HEK293T (cell line): ENCODE results near the gene STYXL1.

Experiments
- CTCF ChIA-PET: fragments of 350-600 bp; formaldehyde crosslinking; extraction: SDS; loops from one replicate; lab custom pipeline; 2021; ENCODE audit warnings: antibody characterized with exemption, inconsistent platforms; lab: Yijun Ruan, JAX
- POLR2A ChIA-PET: fragments of 350-600 bp; formaldehyde crosslinking; extraction: SDS; loops from one replicate; lab custom pipeline; 2020; ENCODE audit warnings: antibody characterized with exemption, inconsistent platforms; lab: Yijun Ruan, JAX
- DNase-seq: peaks from one replicate; pipeline ENCODE4 v3.0.0; 2012; ENCODE audit warnings: mixed read lengths; ENCODE audit errors: extremely low spot score
- ARNT ChIP-seq: fragments of 450-650 bp; IDR thresholded peaks from 2 replicates; pipeline ENCODE4 v1.6.1; 2017; ENCODE audit warnings: mild to moderate bottlenecking
- BHLHE40 ChIP-seq: fragments of 450-650 bp; IDR thresholded peaks from 2 replicates; pipeline ENCODE4 v1.6.1; 2016; ENCODE audit warnings: mild to moderate bottlenecking, moderate library complexity, borderline replicate concordance
- CTBP1 ChIP-seq: fragments of 450-650 bp; IDR thresholded peaks from 2 replicates; pipeline ENCODE4 v1.6.1; 2016; ENCODE audit warnings: borderline replicate concordance
- ELF4 ChIP-seq: fragments of 450-650 bp; IDR thresholded peaks from 2 replicates; pipeline ENCODE4 v1.6.1; 2017; ENCODE audit warnings: antibody characterized with exemption
- FOXA1 ChIP-seq: fragments of 450-650 bp; IDR thresholded peaks from 2 replicates; pipeline ENCODE4 v1.6.1; 2016; ENCODE audit warnings: mild to moderate bottlenecking
- FOXK2 ChIP-seq: fragments of 450-650 bp; IDR thresholded peaks from 2 replicates; pipeline ENCODE4 v1.6.1; 2016; ENCODE audit warnings: mild to moderate bottlenecking
- FOXM1 ChIP-seq: fragments of 450-650 bp; IDR thresholded peaks from 2 replicates; pipeline ENCODE4 v1.6.1; 2017; ENCODE audit warnings: mild to moderate bottlenecking, borderline replicate concordance
- HDGF ChIP-seq: fragments of 450-650 bp; IDR thresholded peaks from 2 replicates; pipeline ENCODE4 v1.6.1; 2017; ENCODE audit warnings: antibody characterized with exemption, borderline replicate concordance
- L3MBTL2 ChIP-seq: fragments of 450-650 bp; conservative IDR thresholded peaks from 2 replicates; pipeline ENCODE4 v1.6.1; 2016; ENCODE audit warnings: mild to moderate bottlenecking
- LEF1 ChIP-seq: fragments of 450-650 bp; IDR thresholded peaks from 2 replicates; pipeline ENCODE4 v1.6.1; 2017; ENCODE audit warnings: mild to moderate bottlenecking, borderline replicate concordance
- NFRKB ChIP-seq: fragments of 450-650 bp; IDR thresholded peaks from 2 replicates; pipeline ENCODE4 v1.6.1; 2016; ENCODE audit warnings: mild to moderate bottlenecking, moderate library complexity
- SP1 ChIP-seq: fragments of 450-650 bp; IDR thresholded peaks from 2 replicates; pipeline ENCODE4 v1.6.1; 2017
- SUZ12 ChIP-seq: fragments of 450-650 bp; IDR thresholded peaks from 2 replicates; pipeline ENCODE4 v1.6.1; 2016; ENCODE audit warnings: mild to moderate bottlenecking
- TARDBP ChIP-seq: fragments of 450-650 bp; IDR thresholded peaks from 2 replicates; pipeline ENCODE4 v1.6.1; 2016
- ZNF384 ChIP-seq: fragments of 450-650 bp; IDR thresholded peaks from 2 replicates; pipeline ENCODE4 v1.6.1; 2016
- TF ChIP-seq, protein P1 (sequence below): fragments of 450-650 bp; IDR thresholded peaks from 2 replicates; pipeline ENCODE4 v1.6.1; 2016

Gene STYXL1

DNA sequence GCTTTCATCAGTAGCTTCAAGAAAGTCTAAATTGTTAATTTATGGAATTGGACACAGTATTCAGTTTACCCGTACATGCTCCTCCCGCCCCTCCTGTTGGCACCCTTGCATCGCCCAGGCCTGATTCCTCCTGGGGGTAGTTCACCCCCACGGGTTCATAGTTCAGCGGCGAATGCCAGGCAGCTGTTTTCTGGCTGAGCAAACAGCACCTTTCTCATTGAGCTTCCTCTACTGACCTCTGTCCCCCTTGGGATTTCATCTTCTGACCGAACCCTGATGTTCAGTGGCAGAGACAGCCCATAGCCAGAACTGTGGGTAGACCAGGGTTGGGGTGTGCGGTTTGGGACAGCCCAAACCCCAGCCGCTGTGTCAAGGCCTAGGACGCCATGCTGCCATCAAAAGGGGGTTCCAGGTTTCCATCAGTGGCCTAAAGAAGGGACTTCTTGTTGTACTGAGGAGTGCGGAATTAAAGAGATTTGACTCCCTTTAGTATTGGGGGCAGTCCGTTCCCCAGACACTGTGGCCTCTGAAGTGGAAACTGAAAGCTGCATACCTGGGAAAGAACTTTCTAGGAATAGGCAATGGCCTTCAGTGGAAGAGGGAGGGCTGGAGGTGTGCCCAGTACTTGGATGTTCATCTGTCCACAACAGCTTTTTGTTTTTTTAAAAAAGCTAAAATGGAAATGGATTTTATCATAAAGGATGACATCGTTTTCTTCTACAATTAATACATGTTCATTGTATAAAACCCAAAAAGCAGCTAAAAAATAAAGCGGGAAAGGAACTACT, 19.1 kb upstream of the STYXL1 start:
- no peak for TF ChIP-seq FOXA1
- no peak for TF ChIP-seq FOXK2
- no peak for TF ChIP-seq LEF1
- no peak for TF ChIP-seq ZNF384
- TF ChIP-seq, protein P1, sequence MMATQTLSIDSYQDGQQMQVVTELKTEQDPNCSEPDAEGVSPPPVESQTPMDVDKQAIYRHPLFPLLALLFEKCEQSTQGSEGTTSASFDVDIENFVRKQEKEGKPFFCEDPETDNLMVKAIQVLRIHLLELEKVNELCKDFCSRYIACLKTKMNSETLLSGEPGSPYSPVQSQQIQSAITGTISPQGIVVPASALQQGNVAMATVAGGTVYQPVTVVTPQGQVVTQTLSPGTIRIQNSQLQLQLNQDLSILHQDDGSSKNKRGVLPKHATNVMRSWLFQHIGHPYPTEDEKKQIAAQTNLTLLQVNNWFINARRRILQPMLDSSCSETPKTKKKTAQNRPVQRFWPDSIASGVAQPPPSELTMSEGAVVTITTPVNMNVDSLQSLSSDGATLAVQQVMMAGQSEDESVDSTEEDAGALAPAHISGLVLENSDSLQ: no peak
- no peak for TF ChIP-seq BHLHE40
- no peak for TF ChIP-seq NFRKB
- TF ChIP-seq ARNT: no peak
- no peak for TF ChIP-seq FOXM1
- no peak for TF ChIP-seq HDGF
- TF ChIP-seq CTBP1: no peak
- no peak for TF ChIP-seq SP1
- no peak for TF ChIP-seq L3MBTL2
- TF ChIP-seq TARDBP: no peak
- TF ChIP-seq ELF4: no peak
- ChIA-PET POLR2A (no interaction called here), CTCF (interaction anchor here (0.6 kb wide), 1 partner anchor 235 kb away, joined by 3 read pairs; no protein-coding TSS in a partner anchor)
- DNase-seq: no peak

DNA sequence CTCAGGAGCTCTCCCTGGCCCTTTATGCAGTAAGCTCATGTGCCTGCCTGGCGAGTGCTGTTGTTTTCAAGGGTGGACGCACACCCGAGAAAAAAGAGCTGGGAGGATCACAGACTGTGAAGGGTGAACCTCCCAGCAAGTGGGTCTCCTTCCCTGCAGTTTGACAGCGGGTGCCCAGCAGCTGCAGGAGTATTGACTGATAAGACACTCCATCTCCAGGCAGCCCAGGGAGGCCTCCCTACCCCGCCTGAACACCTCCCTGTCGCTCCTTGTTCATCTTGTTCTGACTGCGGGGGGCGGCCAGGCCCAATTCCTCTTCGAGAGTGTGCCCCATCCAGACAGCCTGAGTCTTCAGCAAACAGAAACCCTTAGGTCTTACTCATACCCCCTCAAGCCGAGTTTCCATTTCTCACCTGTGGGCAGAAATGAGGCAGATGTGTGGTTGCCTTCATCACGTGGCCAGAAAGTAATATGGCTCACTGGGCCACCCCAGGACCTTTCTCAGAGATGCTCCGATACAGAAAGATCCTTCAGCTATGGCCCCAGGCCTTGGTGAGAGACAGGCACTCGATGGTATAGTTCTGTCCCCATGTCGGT, 17.3 kb upstream of the STYXL1 start:
- no peak for DNase-seq
- POLR2A ChIA-PET: interaction anchor here (0.9 kb wide), 1 partner anchor 17 kb away, joined by 3 read pairs; the partner anchor contains the start of genes MDH2 and STYXL1
- TF ChIP-seq HDGF: no peak
- TF ChIP-seq TARDBP: no peak
- TF ChIP-seq BHLHE40: no peak
- TF ChIP-seq ARNT: no peak
- TF ChIP-seq FOXM1: no peak
- TF ChIP-seq ELF4: no peak
- TF ChIP-seq CTBP1: no peak
- TF ChIP-seq LEF1: no peak
- TF ChIP-seq NFRKB: no peak
- no peak for TF ChIP-seq L3MBTL2
- TF ChIP-seq FOXK2: no peak
- no peak for TF ChIP-seq FOXA1
- no peak for TF ChIP-seq SUZ12
- CTCF ChIA-PET: no interaction called here

DNA sequence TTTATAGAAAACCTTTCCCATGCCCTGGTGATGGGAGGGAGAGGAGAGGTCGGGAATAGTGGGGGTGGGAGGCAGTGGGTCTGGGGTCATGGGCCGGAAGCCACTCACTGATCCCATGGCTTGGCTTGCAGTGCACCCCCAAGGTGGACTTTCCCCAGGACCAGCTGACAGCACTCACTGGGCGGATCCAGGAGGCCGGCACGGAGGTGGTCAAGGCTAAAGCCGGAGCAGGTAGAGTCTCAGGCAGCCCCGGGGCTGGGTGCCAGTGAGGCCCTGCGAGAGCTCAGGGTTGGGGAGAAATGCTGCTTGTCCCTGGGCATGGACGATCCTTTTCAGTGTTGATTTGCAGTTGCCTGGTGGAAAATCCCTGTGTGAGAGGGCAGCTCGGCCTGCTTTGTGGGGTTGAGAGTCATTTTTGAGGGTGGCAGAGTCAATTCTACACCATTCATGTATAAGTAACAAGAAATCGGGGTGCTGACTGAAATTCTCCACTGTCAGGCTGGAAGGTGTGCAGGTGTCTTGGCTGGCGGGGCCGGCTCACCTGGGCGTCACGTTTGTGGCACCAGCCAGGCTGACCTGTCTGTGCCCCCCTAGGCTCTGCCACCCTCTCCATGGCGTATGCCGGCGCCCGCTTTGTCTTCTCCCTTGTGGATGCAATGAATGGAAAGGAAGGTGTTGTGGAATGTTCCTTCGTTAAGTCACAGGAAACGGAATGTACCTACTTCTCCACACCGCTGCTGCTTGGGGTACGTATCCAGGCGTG, 16.6 kb upstream of the STYXL1 start:
- CTCF ChIA-PET: no interaction called here
- TF ChIP-seq FOXM1 (no peak), FOXK2 (no peak), ELF4 (no peak), HDGF (no peak), CTBP1 (no peak), SP1 (no peak), FOXA1 (no peak), L3MBTL2 (no peak)
- no peak for DNase-seq
- POLR2A ChIA-PET: interaction anchor here (0.9 kb wide), 1 partner anchor 16 kb away, joined by 3 read pairs; the partner anchor contains the start of genes MDH2 and STYXL1

DNA sequence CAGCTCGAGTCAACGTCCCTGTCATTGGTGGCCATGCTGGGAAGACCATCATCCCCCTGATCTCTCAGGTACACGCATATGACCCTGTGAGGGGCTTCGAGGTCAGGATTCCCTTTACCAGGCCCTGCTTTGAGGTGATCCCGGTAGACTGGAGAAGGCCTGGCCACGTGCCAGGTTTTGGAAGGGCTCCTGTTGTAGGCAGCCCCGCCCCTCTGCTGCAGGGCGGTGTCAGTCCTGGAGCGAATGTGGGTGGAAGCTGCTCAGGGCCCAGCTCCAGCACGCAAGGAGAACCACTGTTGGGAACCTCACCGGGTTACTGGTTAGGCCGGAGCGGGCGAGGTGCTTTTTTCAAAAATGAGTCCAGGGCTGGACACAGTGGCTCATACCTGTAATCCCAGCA, 15.7 kb upstream of the STYXL1 start:
- no peak for DNase-seq
- CTCF ChIA-PET: no interaction called here

DNA sequence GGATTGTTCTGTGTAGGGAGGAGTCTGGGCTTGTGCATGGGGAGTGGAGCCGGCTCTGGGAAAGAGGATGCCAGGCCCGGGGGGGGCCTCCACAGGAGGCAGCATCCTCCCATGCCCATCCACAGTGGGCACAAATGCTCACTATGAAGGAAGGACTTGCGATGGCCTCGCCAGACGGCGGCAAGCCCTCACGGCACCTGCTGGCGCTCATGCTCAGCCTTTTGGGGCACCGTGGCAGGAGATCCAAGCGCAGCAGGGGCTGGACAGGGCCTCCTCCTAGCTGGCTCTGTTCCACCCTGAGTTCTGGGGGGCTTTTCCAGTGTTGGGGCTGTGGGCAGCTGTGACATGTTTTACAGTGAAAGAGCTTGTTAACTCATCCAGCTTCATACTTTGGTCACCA, 15.3 kb upstream of the STYXL1 start:
- ChIA-PET POLR2A (no interaction called here), CTCF (no interaction called here)
- TF ChIP-seq HDGF (no peak), ARNT (no peak), CTBP1 (no peak), SUZ12 (no peak), FOXA1 (no peak), FOXK2 (no peak), L3MBTL2 (no peak), ELF4 (no peak)
- no peak for DNase-seq

More for the DNA sequence above, 15.7 kb upstream of the STYXL1 start:
- POLR2A ChIA-PET: no interaction called here
- no peak for TF ChIP-seq FOXK2
- no peak for TF ChIP-seq LEF1
- no peak for TF ChIP-seq SP1
- TF ChIP-seq SUZ12: no peak
- no peak for TF ChIP-seq CTBP1
- no peak for TF ChIP-seq FOXA1
- TF ChIP-seq BHLHE40: no peak
- TF ChIP-seq TARDBP: no peak
- no peak for TF ChIP-seq ELF4
- no peak for TF ChIP-seq ZNF384
- TF ChIP-seq FOXM1: no peak

DNA sequence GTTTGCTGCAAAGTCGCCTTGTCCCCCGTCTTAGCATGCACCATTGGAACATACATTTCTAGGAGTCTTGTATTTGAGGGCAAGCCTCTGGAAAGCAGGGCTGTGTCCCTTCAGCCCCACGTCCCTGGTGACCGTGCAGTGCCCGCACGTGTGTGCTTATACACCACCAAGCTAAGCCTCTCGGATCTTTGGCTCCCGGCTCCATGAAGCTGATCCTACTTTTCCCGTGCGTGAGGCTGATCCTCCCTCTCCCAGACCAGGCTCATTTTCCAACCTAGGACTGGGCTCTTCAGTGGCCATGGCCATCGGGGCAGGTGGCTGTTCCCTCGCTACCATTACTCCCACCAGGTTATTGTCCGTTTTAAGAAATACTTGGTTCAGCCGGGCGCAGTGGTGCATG, 14.5 kb upstream of the STYXL1 start:
- CTCF ChIA-PET: no interaction called here
- TF ChIP-seq BHLHE40 (no peak), ELF4 (no peak), TARDBP (no peak), ZNF384 (no peak), HDGF (no peak), FOXK2 (no peak), NFRKB (no peak), CTBP1 (no peak), SUZ12 (no peak), FOXA1 (no peak)
- POLR2A ChIA-PET: no interaction called here
- no peak for DNase-seq
